ENCODE results near the gene ZNF646.

DNA sequence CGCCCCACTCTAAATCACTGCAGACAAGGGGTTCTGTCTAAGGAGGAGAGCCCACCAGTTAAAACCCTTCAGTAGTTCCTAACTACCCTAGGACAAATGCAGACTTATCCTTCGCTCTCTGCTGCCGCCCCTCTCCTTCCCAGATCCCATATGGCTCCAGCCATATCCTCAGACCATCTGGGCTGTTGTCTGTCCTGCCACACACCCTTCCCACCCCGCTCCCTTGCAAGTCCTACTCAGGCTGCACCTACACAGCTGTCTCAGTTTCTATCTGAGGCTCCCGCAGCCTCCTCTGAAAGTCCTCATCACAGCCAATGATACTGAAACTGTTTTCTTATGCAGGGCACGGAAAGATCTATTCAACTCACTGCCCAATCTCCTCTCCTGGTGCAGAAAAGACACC lies 33.2 kb downstream of the ZNF646 start:
- TF ChIP-seq, protein P1, sequence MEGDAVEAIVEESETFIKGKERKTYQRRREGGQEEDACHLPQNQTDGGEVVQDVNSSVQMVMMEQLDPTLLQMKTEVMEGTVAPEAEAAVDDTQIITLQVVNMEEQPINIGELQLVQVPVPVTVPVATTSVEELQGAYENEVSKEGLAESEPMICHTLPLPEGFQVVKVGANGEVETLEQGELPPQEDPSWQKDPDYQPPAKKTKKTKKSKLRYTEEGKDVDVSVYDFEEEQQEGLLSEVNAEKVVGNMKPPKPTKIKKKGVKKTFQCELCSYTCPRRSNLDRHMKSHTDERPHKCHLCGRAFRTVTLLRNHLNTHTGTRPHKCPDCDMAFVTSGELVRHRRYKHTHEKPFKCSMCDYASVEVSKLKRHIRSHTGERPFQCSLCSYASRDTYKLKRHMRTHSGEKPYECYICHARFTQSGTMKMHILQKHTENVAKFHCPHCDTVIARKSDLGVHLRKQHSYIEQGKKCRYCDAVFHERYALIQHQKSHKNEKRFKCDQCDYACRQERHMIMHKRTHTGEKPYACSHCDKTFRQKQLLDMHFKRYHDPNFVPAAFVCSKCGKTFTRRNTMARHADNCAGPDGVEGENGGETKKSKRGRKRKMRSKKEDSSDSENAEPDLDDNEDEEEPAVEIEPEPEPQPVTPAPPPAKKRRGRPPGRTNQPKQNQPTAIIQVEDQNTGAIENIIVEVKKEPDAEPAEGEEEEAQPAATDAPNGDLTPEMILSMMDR (IDR thresholded peaks at IDR 0.05), result no peak
- no peak for TF ChIP-seq POLR2A (IDR thresholded peaks at IDR 0.05)
- no peak for TF ChIP-seq POLR2AphosphoS5 (IDR thresholded peaks at IDR 0.05; ENCODE audit: insufficient read depth in 1 of 2, low read depth in 1 of 2)

Measured in vagina (tissue), 2 donors.